A673 (cell line): ENCODE measurements around the gene MGA.

ENCODE experiments used
- EZH2 ChIP-seq: fragments of 200-600 bp; sonication (generic); IDR thresholded peaks from 2 replicates; pipeline ENCODE4 v1.6.1; 2017; ENCODE audit warnings: borderline replicate concordance, low read depth, mild to moderate bottlenecking, mixed read lengths, antibody characterized with exemption, low read length; ENCODE audit not compliant: poor library complexity, severe bottlenecking
- TF ChIP-seq, protein P1 (sequence below): fragments of 300-800, 200-600 bp; sonication (generic); conservative IDR thresholded peaks from 2 replicates; pipeline ENCODE4 v1.5.1; 2017; ENCODE audit warnings: low read depth, mild to moderate bottlenecking, antibody characterized with exemption, low read length, moderate library complexity, mixed read lengths

DNA sequence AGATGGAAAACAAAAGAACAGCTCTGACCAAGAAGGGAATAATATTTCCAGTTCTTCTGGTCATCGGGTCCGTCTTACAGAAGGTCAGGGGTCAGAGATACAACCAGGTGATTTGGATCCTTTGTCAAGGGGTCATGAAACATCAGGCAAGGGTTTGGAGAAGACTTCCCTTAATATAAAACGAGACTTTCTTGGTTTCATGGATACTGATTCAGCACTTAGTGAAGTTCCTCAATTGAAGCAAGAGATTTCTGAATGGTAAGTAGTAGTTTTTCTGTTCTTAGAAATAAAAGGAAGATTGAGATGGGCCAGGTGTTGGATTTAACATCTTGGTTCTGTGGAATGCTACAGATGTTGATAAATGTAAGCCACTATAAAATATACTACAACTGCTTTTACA, 9.5 kb downstream of the MGA start:
- TF ChIP-seq, protein P1, sequence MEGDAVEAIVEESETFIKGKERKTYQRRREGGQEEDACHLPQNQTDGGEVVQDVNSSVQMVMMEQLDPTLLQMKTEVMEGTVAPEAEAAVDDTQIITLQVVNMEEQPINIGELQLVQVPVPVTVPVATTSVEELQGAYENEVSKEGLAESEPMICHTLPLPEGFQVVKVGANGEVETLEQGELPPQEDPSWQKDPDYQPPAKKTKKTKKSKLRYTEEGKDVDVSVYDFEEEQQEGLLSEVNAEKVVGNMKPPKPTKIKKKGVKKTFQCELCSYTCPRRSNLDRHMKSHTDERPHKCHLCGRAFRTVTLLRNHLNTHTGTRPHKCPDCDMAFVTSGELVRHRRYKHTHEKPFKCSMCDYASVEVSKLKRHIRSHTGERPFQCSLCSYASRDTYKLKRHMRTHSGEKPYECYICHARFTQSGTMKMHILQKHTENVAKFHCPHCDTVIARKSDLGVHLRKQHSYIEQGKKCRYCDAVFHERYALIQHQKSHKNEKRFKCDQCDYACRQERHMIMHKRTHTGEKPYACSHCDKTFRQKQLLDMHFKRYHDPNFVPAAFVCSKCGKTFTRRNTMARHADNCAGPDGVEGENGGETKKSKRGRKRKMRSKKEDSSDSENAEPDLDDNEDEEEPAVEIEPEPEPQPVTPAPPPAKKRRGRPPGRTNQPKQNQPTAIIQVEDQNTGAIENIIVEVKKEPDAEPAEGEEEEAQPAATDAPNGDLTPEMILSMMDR, result no peak
- TF ChIP-seq EZH2, result no peak
